Left lung (tissue), 10 donors: ENCODE data around the gene WRNIP1. TPM values are rescaled to one million over a fixed set of nuclear protein-coding genes. Genes with fewer than 3 reads are reported as not detected.
"Not testable (repeated sequence)": the region's sequence is repeated elsewhere in the genome, so short reads cannot be mapped to it uniquely, and the experiment has no call there.

Experiments
- ATAC-seq: fragments of 200-7000 bp; cut with Tn5 transposase; one replicate; pipeline ENCODE4 v1.9.1; 2020; ENCODE audit warnings: moderate library complexity
- DNase-seq, 4 donors: peaks; one replicate each; pipeline ENCODE4 v3.0.0-alpha.2; 2013 to 2020
- H3K27ac ChIP-seq, 2 donors: fragments of 200-600 bp; sonication (generic) in 1 of 2; one replicate each; pipeline versions ENCODE4 v1.5.0 to v1.8.0; 2020 to 2021
- H3K27me3 ChIP-seq, 2 donors: fragments of 200-600 bp; sonication (generic) in 1 of 2; one replicate each; pipeline versions ENCODE4 v1.5.0 to v1.8.0; 2020 to 2021
- H3K36me3 ChIP-seq, 2 donors: fragments of 200-600 bp; sonication (generic) in 1 of 2; one replicate each; pipeline versions ENCODE4 v1.5.0 to v1.8.0; 2020 to 2021
- H3K4me1 ChIP-seq, 2 donors: fragments of 200-600 bp; one replicate each; pipeline ENCODE4 v1.8.0; 2021
- H3K4me3 ChIP-seq, 2 donors: fragments of 200-600 bp; sonication (generic) in 1 of 2; one replicate each; pipeline versions ENCODE4 v1.5.0 to v1.8.0; 2020 to 2021; ENCODE audit warnings: mild to moderate bottlenecking in 1 of 2
- H3K9me3 ChIP-seq, 2 donors: fragments of 200-600 bp; sonication (generic) in 1 of 2; one replicate each; pipeline versions ENCODE4 v1.5.0 to v1.8.0; 2020 to 2021
- CTCF ChIP-seq, 2 donors: fragments of 200-600 bp; sonication (generic) in 1 of 2; IDR thresholded peaks; one replicate each; pipeline versions ENCODE4 v1.5.0 to v1.8.0; 2021; ENCODE audit warnings: antibody characterized with exemption in 2 of 2
- intact Hi-C, 2 donors: fragments of 100-400 bp; cut with DNase I; formaldehyde crosslinking; loops; one replicate each; pipeline versions ENCODE4 v1.11.2 to v1.14.2; 2022
- polyA plus RNA-seq, 6 donors: library from polyadenylated mRNA; unstranded; fragments of 120-200 nt; gene quantifications; one replicate each; pipeline ENCODE4 v1.2.1, GENCODE V29; 2013; ENCODE audit not compliant: insufficient read length in 6 of 6
- total RNA-seq, 2 donors: library from RNA; stranded (reverse); fragmentation: NEBNext Ultra II Directional; extraction: Animal tissue kit (Norgen Biotek cat#: 25700); gene quantifications; one replicate each; pipeline ENCODE4 v1.2.1, GENCODE V29; 2021
- donor health status: DM: no; HTN: yes; CAD: no.
- donor health status: DM: no; HTN: no; CAD: no.

The WRNIP1 gene
- total and polyA plus RNA-seq, 8 donors: 34.9 to 51.6 (median 49.0) TPM

DNA sequence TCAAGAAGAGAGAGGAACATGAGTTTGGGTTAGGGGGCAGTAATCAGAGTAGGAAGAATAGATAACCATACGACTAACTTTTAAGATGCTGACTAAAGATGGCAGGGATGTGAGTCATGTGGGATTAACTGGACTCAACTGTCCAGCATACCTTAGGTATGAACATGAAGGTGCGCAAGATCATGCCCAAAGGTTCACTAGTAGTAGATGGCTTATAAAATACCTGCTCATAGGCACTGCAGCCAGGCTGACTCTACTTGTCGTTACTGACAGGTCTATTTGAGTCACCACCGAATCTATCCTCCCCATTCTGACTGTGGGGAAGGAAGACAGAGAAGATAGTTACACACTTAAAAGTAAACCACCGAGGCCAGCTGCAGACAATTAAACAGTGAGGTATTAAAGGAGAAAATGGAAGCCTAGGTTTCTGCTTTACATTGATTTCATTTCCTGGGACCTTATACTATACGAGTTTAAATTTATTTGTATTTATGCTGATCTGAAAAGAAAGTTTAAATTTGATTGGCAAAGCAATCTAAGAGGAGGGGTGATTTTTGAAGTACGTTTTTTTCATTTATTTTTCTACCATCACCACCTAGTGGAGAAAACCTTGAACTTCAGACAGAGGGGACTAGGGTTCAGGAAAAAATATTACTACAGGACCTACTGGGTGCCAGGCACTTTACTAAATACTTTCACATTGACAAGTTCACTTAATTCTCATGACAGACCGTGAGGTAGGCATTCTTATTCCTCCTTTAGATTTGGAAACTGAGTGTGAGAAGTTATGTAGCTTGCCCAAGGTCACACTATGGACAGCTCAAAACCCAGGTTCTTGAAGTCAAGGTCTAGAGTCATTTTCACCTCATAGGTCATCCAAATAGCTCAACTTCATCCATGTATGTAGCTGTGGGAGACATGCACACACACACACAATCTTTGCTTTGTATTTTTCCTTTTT is 4.0 kb upstream of the WRNIP1 start:
- TF ChIP-seq CTCF (IDR thresholded peaks at IDR 0.05): peak; percentile 43 to 45
- Histone ChIP-seq H3K9me3 (no peaks in the 10 kb centered on the region), H3K36me3 (no peaks in the 10 kb centered on the region), H3K4me3 (no peak overlapping the region), H3K27me3 (no peaks in the 10 kb centered on the region), H3K4me1 (peaks cover 0 to 8% of the 10 kb centered on the region in 2 donors), H3K27ac (no peak overlapping the region)
- intact Hi-C loops: no loop called here
- DNase-seq (no peak), ATAC-seq (no peak)

DNA sequence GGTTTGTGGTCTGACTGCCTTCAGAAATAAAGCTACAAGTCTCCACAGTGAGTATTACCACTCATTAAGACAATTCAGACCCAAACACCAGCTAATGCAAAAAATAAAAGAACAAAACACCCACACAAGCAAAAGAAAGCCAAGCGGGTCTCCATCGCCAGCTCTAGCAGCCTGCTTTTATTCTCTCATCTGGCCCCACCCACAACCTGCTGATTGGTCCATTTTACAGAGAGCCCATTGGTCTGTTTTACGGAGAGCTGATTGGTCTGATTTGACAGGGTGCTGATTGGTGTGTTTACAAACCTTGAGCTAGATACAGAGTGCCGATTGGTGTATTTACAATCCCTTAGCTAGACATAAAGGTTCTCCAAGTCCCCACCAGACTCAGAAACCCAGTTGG is 2.3 kb upstream of the WRNIP1 start:
- peaks cover 4 to 23% of the 10 kb centered on the region in 2 donors for H3K4me1 ChIP-seq
- DNase-seq, intact Hi-C loops, ATAC-seq, H3K9me3 ChIP-seq, H3K27me3 ChIP-seq, H3K27ac ChIP-seq, H3K36me3 ChIP-seq, H3K4me3 ChIP-seq: not testable (repeated sequence)

GRCh38 chr6:2763345-2763841 is 1.8 kb upstream of the WRNIP1 start:
- Histone ChIP-seq H3K4me1 (peaks cover 10 to 28% of the 10 kb centered on the region in 2 donors), H3K27me3 (no peaks in the 10 kb centered on the region), H3K4me3 (peak overlapping the region in 1 of 2 donors; percentile 89), H3K9me3 (no peaks in the 10 kb centered on the region), H3K36me3 (no peaks in the 10 kb centered on the region), H3K27ac (peak overlapping the region in 1 of 2 donors; percentile 97)
- ATAC-seq: no peak
- intact Hi-C loops: no loop called here
- TF ChIP-seq CTCF (IDR thresholded peaks at IDR 0.05): no peak
- peak in 2 of 4 donors; percentile 63 to 87 for DNase-seq

- Histone ChIP-seq H3K4me1 (peaks cover 14 to 34% of the 10 kb centered on the region in 2 donors), H3K4me3 (peak overlapping the region in 1 of 2 donors; percentile 89), H3K27ac (peak overlapping the region; percentile 94 to 97), H3K9me3 (no peaks in the 10 kb centered on the region), H3K27me3 (no peaks in the 10 kb centered on the region), H3K36me3 (no peaks in the 10 kb centered on the region)
- no peak for ATAC-seq
- intact Hi-C loops: no loop called here
- peak in 1 of 4 donors; percentile 76 for DNase-seq
- TF ChIP-seq CTCF (IDR thresholded peaks at IDR 0.05): no peak
Measured at GRCh38 chr6:2763876-2764540, 1.2 kb upstream of the WRNIP1 start.

DNA sequence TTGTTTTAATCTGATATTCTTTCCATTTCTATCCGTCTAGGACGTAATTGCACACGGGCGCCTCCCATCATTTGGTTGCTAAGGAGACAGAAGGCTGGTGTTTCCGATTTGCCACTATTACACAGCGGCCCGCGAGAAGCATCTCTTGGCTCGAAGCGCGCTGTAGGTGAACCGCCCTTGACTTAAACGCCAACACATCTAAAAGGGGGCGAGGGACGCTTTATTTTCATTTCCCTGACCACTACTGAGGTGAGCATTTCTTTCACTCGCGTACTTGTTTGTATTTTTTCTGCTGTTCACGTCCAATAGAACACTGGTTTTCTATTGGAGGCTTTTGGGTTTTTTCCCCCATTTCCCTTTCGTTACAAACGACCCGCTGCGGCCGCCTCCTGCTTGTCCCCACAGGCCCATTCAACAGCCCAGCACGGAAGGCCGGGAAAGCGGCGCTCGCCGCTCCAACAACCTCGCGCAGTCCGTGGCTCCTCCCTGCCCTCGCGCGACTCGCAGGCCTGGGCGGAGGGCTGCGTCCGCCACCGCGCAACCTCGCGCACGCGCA is 505 bp upstream of the WRNIP1 start:
- Histone ChIP-seq H3K4me3 (peak overlapping the region; percentile 47 to 89), H3K36me3 (no peaks in the 10 kb centered on the region), H3K9me3 (no peaks in the 10 kb centered on the region), H3K4me1 (peaks cover 14 to 41% of the 10 kb centered on the region in 2 donors), H3K27ac (peak overlapping the region; percentile 94 to 97), H3K27me3 (no peaks in the 10 kb centered on the region)
- intact Hi-C loops: no loop called here
- peak in 3 of 4 donors; percentile 70 to 78 (median 78) for DNase-seq
- no peak for TF ChIP-seq CTCF (IDR thresholded peaks at IDR 0.05)
- ATAC-seq: peak; percentile 82
